ENCODE measurements around the gene ZBTB40.

The ZBTB40 gene

GRCh38 chr1:22553991-22554522, 102.4 kb downstream of the ZBTB40 start:
- no peak overlapping the region for H3K9ac ChIP-seq (ENCODE audit: low read length)
- H3K4me3 ChIP-seq (ENCODE audit: low read depth, low read length, poor library complexity, severe bottlenecking): no peak overlapping the region
- no peak overlapping the region for H3K27ac ChIP-seq (ENCODE audit: low read depth, low read length, poor library complexity, severe bottlenecking)
- TF ChIP-seq CTCF (IDR thresholded peaks at IDR 0.05; ENCODE audit: low read length): no peak
- no peak for TF ChIP-seq EZH2 (IDR thresholded peaks at IDR 0.05; ENCODE audit: borderline replicate concordance, low read length)
- no peaks in the 10 kb centered on the region for H3F3A ChIP-seq (ENCODE audit: insufficient read depth, low read length)
- H3K4me2 ChIP-seq (ENCODE audit: low read length): no peak overlapping the region
- no peaks in the 10 kb centered on the region for H4K20me1 ChIP-seq (ENCODE audit: insufficient read depth, low read length)
- H3K36me3 ChIP-seq (ENCODE audit: insufficient read depth, low read length): no peaks in the 10 kb centered on the region
- no peaks in the 10 kb centered on the region for H3K4me1 ChIP-seq (ENCODE audit: insufficient read depth, low read length, severe bottlenecking)
- no peaks in the 10 kb centered on the region for H3K9me3 ChIP-seq (ENCODE audit: low read length)
- 0 out of 2 replicates have a peak, but pooled peaks cover 1% of the 10 kb centered on the region for H3K27me3 ChIP-seq (ENCODE audit: insufficient read depth, low read length)
- no peak overlapping the region for H2AFZ ChIP-seq (ENCODE audit: low read length)
- H3K79me2 ChIP-seq (ENCODE audit: insufficient read depth, low read length): no peaks in the 10 kb centered on the region
- H3K9me2 ChIP-seq (ENCODE audit: low read depth, low read length): no peaks in the 10 kb centered on the region

- Histone ChIP-seq H3F3A (ENCODE audit: insufficient read depth, low read length) (no peaks in the 10 kb centered on the region), H3K4me1 (ENCODE audit: insufficient read depth, low read length, severe bottlenecking) (no peaks in the 10 kb centered on the region), H3K4me2 (ENCODE audit: low read length) (no peak overlapping the region), H4K20me1 (ENCODE audit: insufficient read depth, low read length) (no peaks in the 10 kb centered on the region), H3K9ac (ENCODE audit: low read length) (no peak overlapping the region), H3K9me2 (ENCODE audit: low read depth, low read length) (no peaks in the 10 kb centered on the region), H2AFZ (ENCODE audit: low read length) (no peak overlapping the region), H3K4me3 (ENCODE audit: low read depth, low read length, poor library complexity, severe bottlenecking) (no peak overlapping the region), H3K36me3 (ENCODE audit: insufficient read depth, low read length) (no peaks in the 10 kb centered on the region), H3K27me3 (ENCODE audit: insufficient read depth, low read length) (0 out of 2 replicates have a peak, but pooled peaks cover 5% of the 10 kb centered on the region), H3K9me3 (ENCODE audit: low read length) (no peaks in the 10 kb centered on the region), H3K79me2 (ENCODE audit: insufficient read depth, low read length) (no peaks in the 10 kb centered on the region), H3K27ac (ENCODE audit: low read depth, low read length, poor library complexity, severe bottlenecking) (no peak overlapping the region)
- TF ChIP-seq EZH2 (IDR thresholded peaks at IDR 0.05; ENCODE audit: borderline replicate concordance, low read length) (no peak), CTCF (IDR thresholded peaks at IDR 0.05; ENCODE audit: low read length) (no peak)
Measured at GRCh38 chr1:22555371-22555656, 103.7 kb downstream of the ZBTB40 start.

GRCh38 chr1:22556391-22557104, 104.9 kb downstream of the ZBTB40 start:
- Histone ChIP-seq H3K9ac (ENCODE audit: low read length) (no peak overlapping the region), H3K9me2 (ENCODE audit: low read depth, low read length) (no peaks in the 10 kb centered on the region), H3K4me3 (ENCODE audit: low read depth, low read length, poor library complexity, severe bottlenecking) (no peak overlapping the region), H3K79me2 (ENCODE audit: insufficient read depth, low read length) (no peaks in the 10 kb centered on the region), H4K20me1 (ENCODE audit: insufficient read depth, low read length) (no peaks in the 10 kb centered on the region), H3K27me3 (ENCODE audit: insufficient read depth, low read length) (0 out of 2 replicates have a peak, but pooled peaks cover 5% of the 10 kb centered on the region), H3K4me2 (ENCODE audit: low read length) (no peak overlapping the region), H3K27ac (ENCODE audit: low read depth, low read length, poor library complexity, severe bottlenecking) (no peak overlapping the region), H3F3A (ENCODE audit: insufficient read depth, low read length) (no peaks in the 10 kb centered on the region), H3K4me1 (ENCODE audit: insufficient read depth, low read length, severe bottlenecking) (no peaks in the 10 kb centered on the region), H3K36me3 (ENCODE audit: insufficient read depth, low read length) (no peaks in the 10 kb centered on the region), H2AFZ (ENCODE audit: low read length) (no peak overlapping the region), H3K9me3 (ENCODE audit: low read length) (no peaks in the 10 kb centered on the region)
- no peak for TF ChIP-seq CTCF (IDR thresholded peaks at IDR 0.05; ENCODE audit: low read length)
- TF ChIP-seq EZH2 (IDR thresholded peaks at IDR 0.05; ENCODE audit: borderline replicate concordance, low read length): no peak

Data from OCI-LY1 (cell line).